ENCODE data around the gene RTN4R.

RTN4R gene

GRCh38 chr22:20231514-20232236 lies 36.4 kb downstream of the RTN4R start:
- DNase-seq (ENCODE audit: low read depth in 2 of 2, low spot score in 1 of 2): no peak

- no peak for DNase-seq (ENCODE audit: low read depth in 2 of 2, low spot score in 1 of 2)
These were observed 37.2 kb downstream of the RTN4R start for GRCh38 chr22:20230777-20231420.

GRCh38 chr22:20229916-20230775 lies 38.0 kb downstream of the RTN4R start:
- no peak for DNase-seq (ENCODE audit: low read depth in 2 of 2, low spot score in 1 of 2)

GRCh38 chr22:20228939-20229272 lies 39.2 kb downstream of the RTN4R start:
- DNase-seq (ENCODE audit: low read depth in 2 of 2, low spot score in 1 of 2): no peak

GRCh38 chr22:20228055-20228938 lies 39.8 kb downstream of the RTN4R start:
- DNase-seq (ENCODE audit: low read depth in 2 of 2, low spot score in 1 of 2): no peak

GRCh38 chr22:20227363-20227762 lies 40.8 kb downstream of the RTN4R start:
- no peak for DNase-seq (ENCODE audit: low read depth in 2 of 2, low spot score in 1 of 2)

GRCh38 chr22:20226760-20227350 lies 41.3 kb downstream of the RTN4R start:
- DNase-seq (ENCODE audit: low read depth in 2 of 2, low spot score in 1 of 2): no peak

GRCh38 chr22:20226077-20226716 lies 41.9 kb downstream of the RTN4R start:
- no peak for DNase-seq (ENCODE audit: low read depth in 2 of 2, low spot score in 1 of 2)

GRCh38 chr22:20225693-20225966 lies 42.5 kb downstream of the RTN4R start:
- DNase-seq (ENCODE audit: low read depth in 2 of 2, low spot score in 1 of 2): no peak

GRCh38 chr22:20224917-20225692 lies 43.0 kb downstream of the RTN4R start:
- DNase-seq (ENCODE audit: low read depth in 2 of 2, low spot score in 1 of 2): no peak

- DNase-seq (ENCODE audit: low read depth in 2 of 2, low spot score in 1 of 2): no peak
These were observed 43.9 kb downstream of the RTN4R start for GRCh38 chr22:20224256-20224626.

GRCh38 chr22:20223421-20224255 lies 44.5 kb downstream of the RTN4R start:
- no peak for DNase-seq (ENCODE audit: low read depth in 2 of 2, low spot score in 1 of 2)

GRCh38 chr22:20222764-20223420 lies 45.2 kb downstream of the RTN4R start:
- no peak for DNase-seq (ENCODE audit: low read depth in 2 of 2, low spot score in 1 of 2)

GRCh38 chr22:20221421-20222340 lies 46.4 kb downstream of the RTN4R start:
- no peak for DNase-seq (ENCODE audit: low read depth in 2 of 2, low spot score in 1 of 2)

- DNase-seq (ENCODE audit: low read depth in 2 of 2, low spot score in 1 of 2): no peak
These were observed 47.5 kb downstream of the RTN4R start for GRCh38 chr22:20220629-20221026.

GRCh38 chr22:20219667-20220628 lies 48.2 kb downstream of the RTN4R start:
- DNase-seq (ENCODE audit: low read depth in 2 of 2, low spot score in 1 of 2): no peak

Data from stimulated activated CD8-positive, alpha-beta memory T cell treated with anti-CD3 and anti-CD28 coated beads, Interleukin-4, amount 100 ng/mL, for 4 hours (primary cell).